Caco-2 (cell line): Measurements from ENCODE around the gene SGCD. TPM values are rescaled to one million over a fixed set of nuclear protein-coding genes. Genes with fewer than 3 reads are reported as not detected.

Experiments used
- BruUV-seq: library from RNA; stranded (reverse); fragments of 400-500 nt; replicated peaks from 2 replicates; lab custom pipeline; 2021; lab: Mats Ljungman, UMichigan
- CTCF ChIA-PET: fragments of 300-600 bp; sonication (Branson Sonifier 250); formaldehyde crosslinking; loops from one replicate; lab custom pipeline; 2022; ENCODE audit warnings: antibody characterized with exemption; lab: Charles Lee
- POLR2A ChIA-PET: fragments of 300-600 bp; sonication (Branson Sonifier 250); formaldehyde crosslinking; loops from one replicate; lab custom pipeline; 2022; ENCODE audit warnings: antibody characterized with exemption; lab: Charles Lee
- DNase-seq, 2 experiments: peaks; one replicate each; pipeline versions ENCODE4 v3.0.0 to v3.0.0-alpha.2; 2020 to 2022
- H3K27me3 ChIP-seq: replicated peaks from 2 replicates; pipeline ENCODE4 v1.6.0; 2011; ENCODE audit warnings: low read length; ENCODE audit not compliant: control insufficient read depth, insufficient read depth
- H3K36me3 ChIP-seq: 2 replicates; pipeline ENCODE4 v1.5.1; 2011; ENCODE audit warnings: low read length; ENCODE audit not compliant: control insufficient read depth, insufficient read depth
- H3K4me1 ChIP-seq: fragments of 250-450 bp; sonication (Bioruptor Pico); 2 replicates; pipeline ENCODE4 v1.5.1; 2020; ENCODE audit warnings: mild to moderate bottlenecking
- H3K4me3 ChIP-seq: 2 replicates; pipeline ENCODE4 v1.5.1; 2011; ENCODE audit warnings: low read depth, mild to moderate bottlenecking, control low read depth, low read length
- H3K9me3 ChIP-seq: fragments of 250-450 bp; sonication (Bioruptor Pico); 2 replicates; pipeline ENCODE4 v1.5.1; 2020; ENCODE audit warnings: mild to moderate bottlenecking, moderate library complexity
- H3K27ac Mint-ChIP-seq: one replicate; pipeline ENCODE4 v1.8.0; 2022; ENCODE audit warnings: mixed read lengths; ENCODE audit not compliant: unreplicated experiment
- H3K27me3 Mint-ChIP-seq: one replicate; pipeline ENCODE4 v1.8.0; 2022; ENCODE audit warnings: mixed read lengths; ENCODE audit not compliant: insufficient read depth, unreplicated experiment
- H3K36me3 Mint-ChIP-seq: one replicate; pipeline ENCODE4 v1.8.0; 2022; ENCODE audit warnings: mild to moderate bottlenecking, mixed read lengths; ENCODE audit not compliant: insufficient read depth, unreplicated experiment
- H3K4me1 Mint-ChIP-seq: one replicate; pipeline ENCODE4 v1.8.0; 2022; ENCODE audit warnings: low read depth, mixed read lengths; ENCODE audit not compliant: unreplicated experiment
- H3K4me3 Mint-ChIP-seq: one replicate; pipeline ENCODE4 v1.8.0; 2022; ENCODE audit warnings: mild to moderate bottlenecking, moderate library complexity, mixed read lengths; ENCODE audit not compliant: unreplicated experiment
- H3K9me3 Mint-ChIP-seq: one replicate; pipeline ENCODE4 v1.8.0; 2022; ENCODE audit warnings: mixed read lengths; ENCODE audit not compliant: unreplicated experiment
- CTCF ChIP-seq, 2 experiments: fragments of 200-600 bp in 1 of 2; IDR thresholded peaks; 1 replicate in 1 of 2; 2 replicates in 1 of 2; pipeline versions ENCODE4 v1.5.1 to v1.8.0; 2011 to 2022; ENCODE audit warnings: antibody characterized with exemption in 1 of 2, control low read depth in 1 of 2, inconsistent platforms in 1 of 2, low read depth in 1 of 2, low read length in 1 of 2, mild to moderate bottlenecking in 1 of 2, moderate library complexity in 1 of 2; ENCODE audit not compliant: insufficient read depth in 1 of 2, severe bottlenecking in 1 of 2, unreplicated experiment in 1 of 2
- intact Hi-C: fragments of 100-400 bp; cut with micrococcal nuclease; formaldehyde crosslinking; loops from one replicate; pipeline ENCODE4 v1.10.0; 2022; ENCODE audit not compliant: unreplicated experiment
- total RNA-seq: library from RNA; stranded (reverse); gene quantifications from 2 replicates; pipeline ENCODE4 v1.2.3, GENCODE V29; 2022

The SGCD gene
- total RNA-seq, 1 experiment from 2014 or later = 0.20 TPM

GRCh38 chr5:156800929-156801328 lies 474.0 kb downstream of the SGCD start:
- Mint-ChIP-seq H3K4me3 (no peak overlapping the region), H3K27me3 (peaks cover 3% of the 10 kb centered on the region), H3K27ac (no peak overlapping the region), H3K36me3 (no peaks in the 10 kb centered on the region), H3K9me3 (peaks cover 11% of the 10 kb centered on the region), H3K4me1 (peaks cover 11% of the 10 kb centered on the region)
- H3K4me1 ChIP-seq = no peaks in the 10 kb centered on the region
- DNase-seq = no peak
- POLR2A ChIA-PET = no interaction called here
- no peak for TF ChIP-seq CTCF (IDR thresholded peaks at IDR 0.05; ENCODE audit: insufficient read depth in 1 of 2, low read depth in 1 of 2, low read length in 1 of 2, severe bottlenecking in 1 of 2, unreplicated experiment in 1 of 2)
- H3K9me3 ChIP-seq = no peaks in the 10 kb centered on the region
- H3K27me3 ChIP-seq = no peaks in the 10 kb centered on the region
- CTCF ChIA-PET = interaction anchor here (0.9 kb wide), 1 partner anchor 331 kb away, joined by 3 read pairs; no protein-coding TSS in a partner anchor
- no peaks in the 10 kb centered on the region for H3K36me3 ChIP-seq
- intact Hi-C loops = no loop called here
- no TSS peak for BruUV-seq
- no peak overlapping the region for H3K4me3 ChIP-seq

GRCh38 chr5:156802501-156802900 lies 475.5 kb downstream of the SGCD start:
- H3K9me3 ChIP-seq = no peaks in the 10 kb centered on the region
- H3K36me3 ChIP-seq = no peaks in the 10 kb centered on the region
- H3K4me3 ChIP-seq = no peak overlapping the region
- ChIA-PET CTCF (no interaction called here), POLR2A (no interaction called here)
- Mint-ChIP-seq H3K4me3 (no peak overlapping the region), H3K36me3 (no peaks in the 10 kb centered on the region), H3K27ac (no peak overlapping the region), H3K27me3 (peaks cover 3% of the 10 kb centered on the region), H3K4me1 (peaks cover 2% of the 10 kb centered on the region), H3K9me3 (peaks cover 20% of the 10 kb centered on the region)
- TF ChIP-seq CTCF (IDR thresholded peaks at IDR 0.05; ENCODE audit: insufficient read depth in 1 of 2, low read depth in 1 of 2, low read length in 1 of 2, severe bottlenecking in 1 of 2, unreplicated experiment in 1 of 2) = no peak
- H3K4me1 ChIP-seq = no peaks in the 10 kb centered on the region
- no TSS peak for BruUV-seq
- no peak for DNase-seq
- intact Hi-C loops = no loop called here
- H3K27me3 ChIP-seq = no peaks in the 10 kb centered on the region

- Mint-ChIP-seq H3K9me3 (peaks cover 23% of the 10 kb centered on the region), H3K4me3 (no peak overlapping the region), H3K27ac (no peak overlapping the region), H3K27me3 (peaks cover 3% of the 10 kb centered on the region), H3K36me3 (no peaks in the 10 kb centered on the region), H3K4me1 (no peaks in the 10 kb centered on the region)
- Histone ChIP-seq H3K9me3 (no peaks in the 10 kb centered on the region), H3K4me3 (no peak overlapping the region), H3K4me1 (no peaks in the 10 kb centered on the region), H3K27me3 (no peaks in the 10 kb centered on the region), H3K36me3 (no peaks in the 10 kb centered on the region)
- no peak for DNase-seq
- intact Hi-C loops = no loop called here
- CTCF ChIA-PET = no interaction called here
- no peak for TF ChIP-seq CTCF (IDR thresholded peaks at IDR 0.05; ENCODE audit: insufficient read depth in 1 of 2, low read depth in 1 of 2, low read length in 1 of 2, severe bottlenecking in 1 of 2, unreplicated experiment in 1 of 2)
- BruUV-seq = no TSS peak
- POLR2A ChIA-PET = no interaction called here
These were observed 476.4 kb downstream of the SGCD start for GRCh38 chr5:156803404-156803803.
